MM.1S (cell line): ENCODE measurements around the gene OR7C1.

Experiments used
- CTCF ChIP-seq: fragments of 300-600 bp; sonication (generic); IDR thresholded peaks from 2 replicates; pipeline ENCODE4 v1.5.1; 2016; ENCODE audit warnings: antibody characterized with exemption, low read length, mixed read lengths
- EZH2 ChIP-seq: fragments of 300-600 bp; sonication (generic); optimal IDR thresholded peaks from 2 replicates; pipeline ENCODE3; 2017; ENCODE audit warnings: low read depth, mild to moderate bottlenecking, antibody characterized with exemption, low read length, mixed read lengths

- TF ChIP-seq CTCF (no peak), EZH2 (no peak)
These were observed 8.2 kb upstream of the OR7C1 start for GRCh38 chr19:14843169-14843568.
